Activated CD8-positive, alpha-beta memory T cell treated with anti-CD3 and anti-CD28 coated beads for 36 hours (primary cell): Measurements from ENCODE around the gene NTF4. TPM values are rescaled to one million over a fixed set of nuclear protein-coding genes. Genes with fewer than 3 reads are reported as not detected.
"Not testable (repeated sequence)": the region's sequence is repeated elsewhere in the genome, so short reads cannot be mapped to it uniquely, and the experiment has no call there.

ENCODE experiments used
- CTCF ChIA-PET: fragments of 350-600 bp; sonication (Branson Sonifier 250); formaldehyde crosslinking; loops from one replicate; lab custom pipeline; 2021; ENCODE audit warnings: antibody characterized with exemption; lab: Charles Lee
- POLR2A ChIA-PET: fragments of 350-600 bp; sonication (Branson Sonifier 250); formaldehyde crosslinking; loops from one replicate; lab custom pipeline; 2021; ENCODE audit warnings: antibody characterized with exemption; lab: Charles Lee
- total RNA-seq, 2 experiments: library from RNA; stranded (reverse); gene quantifications; one replicate each; pipeline ENCODE4 v1.2.3, GENCODE V29; 2021

Gene NTF4
- total RNA-seq, 2 experiments from 2014 or later: not detected

- POLR2A ChIA-PET: no interaction called here
- CTCF ChIA-PET: no interaction called here
Observed at GRCh38 chr19:49065905-49066512, 1.4 kb upstream of the NTF4 start.

- CTCF ChIA-PET: no interaction called here
- POLR2A ChIA-PET: no interaction called here
Observed at GRCh38 chr19:49064029-49064629, 489 bp downstream of the NTF4 start.

- CTCF ChIA-PET: no interaction called here
- POLR2A ChIA-PET: no interaction called here
Observed at GRCh38 chr19:49061445-49061844, 3.2 kb downstream of the NTF4 start.

GRCh38 chr19:49061000-49061399 lies 3.6 kb downstream of the NTF4 start:
- CTCF ChIA-PET: interaction anchor here (1.1 kb wide), 1 partner anchor 88 kb away, joined by 3 read pairs; no protein-coding TSS in a partner anchor
- POLR2A ChIA-PET: no interaction called here

- CTCF ChIA-PET: interaction anchor here (0.6 kb wide), 1 partner anchor 169 kb away, joined by 5 read pairs; no protein-coding TSS in a partner anchor
- POLR2A ChIA-PET: no interaction called here
Observed at GRCh38 chr19:49059053-49059452, 5.6 kb downstream of the NTF4 start.

- POLR2A ChIA-PET: no interaction called here
- CTCF ChIA-PET: interaction anchor here (1.2 kb wide), 1 partner anchor 65 kb away, joined by 3 read pairs; the partner anchor contains the start of gene RUVBL2
Observed at GRCh38 chr19:49058562-49058961, 6.1 kb downstream of the NTF4 start.

- CTCF ChIA-PET: interaction anchor here (1.2 kb wide), 1 partner anchor 64 kb away, joined by 3 read pairs; the partner anchor contains the start of gene RUVBL2
Observed at GRCh38 chr19:49057636-49058234, 6.9 kb downstream of the NTF4 start, which contains the start of gene CGB7. TSS of gene CGB7 (minus strand) at chr19:49057749. CDS start at chr19:49055375, 2,374 bp downstream.

GRCh38 chr19:49056902-49057596 lies 7.6 kb downstream of the NTF4 start:
- POLR2A ChIA-PET: interaction anchor here (0.5 kb wide), 1 partner anchor 39 kb away, joined by 3 read pairs; no protein-coding TSS in a partner anchor

More at GRCh38 chr19:49057636-49058234, 6.9 kb downstream of the NTF4 start, which contains the start of gene CGB7:
- POLR2A ChIA-PET: no interaction called here

GRCh38 chr19:49056101-49056901 lies 8.3 kb downstream of the NTF4 start:
- ChIA-PET POLR2A (interaction anchor here (0.5 to 0.6 kb wide), 2 partner anchors 38 to 39 kb away, joined by 3 to 4 read pairs; no protein-coding TSS in a partner anchor), CTCF (interaction anchor here (0.6 to 1.3 kb wide), 6 partner anchors 18 to 424 kb away, joined by 3 to 4 read pairs (median 3); partner anchors contain the start of gene RUVBL2)

More at GRCh38 chr19:49056902-49057596, 7.6 kb downstream of the NTF4 start:
- CTCF ChIA-PET: interaction anchor here (0.6 to 1.3 kb wide), 6 partner anchors 17 to 424 kb away, joined by 3 to 4 read pairs (median 3); partner anchors contain the start of gene RUVBL2

- CTCF ChIA-PET, POLR2A ChIA-PET: not testable (repeated sequence)
Observed at GRCh38 chr19:49050376-49051033, 14.1 kb downstream of the NTF4 start.

GRCh38 chr19:49049834-49050233 lies 14.8 kb downstream of the NTF4 start:
- CTCF ChIA-PET, POLR2A ChIA-PET: not testable (repeated sequence)

GRCh38 chr19:49049011-49049410 lies 15.6 kb downstream of the NTF4 start, which contains the start of gene CGB8:
TSS of gene CGB8 (minus strand) at chr19:49049111. CDS start at chr19:49048739, 372 bp downstream.
- POLR2A ChIA-PET, CTCF ChIA-PET: not testable (repeated sequence)

- POLR2A ChIA-PET, CTCF ChIA-PET: not testable (repeated sequence)
Observed at GRCh38 chr19:49043548-49043947, 21.1 kb downstream of the NTF4 start, which contains the start of gene CGB5. TSS of gene CGB5 (plus strand) at chr19:49043848. CDS start at chr19:49044210, 362 bp downstream.

GRCh38 chr19:49042666-49043065 lies 22.0 kb downstream of the NTF4 start:
- POLR2A ChIA-PET: not testable (repeated sequence)

GRCh38 chr19:49042177-49042576 lies 22.4 kb downstream of the NTF4 start:
- CTCF ChIA-PET: no interaction called here

More at GRCh38 chr19:49042666-49043065, 22.0 kb downstream of the NTF4 start:
- CTCF ChIA-PET: not testable (repeated sequence)

GRCh38 chr19:49039736-49040135 lies 24.9 kb downstream of the NTF4 start:
- POLR2A ChIA-PET, CTCF ChIA-PET: not testable (repeated sequence)

More at GRCh38 chr19:49042177-49042576, 22.4 kb downstream of the NTF4 start:
- POLR2A ChIA-PET: no interaction called here

GRCh38 chr19:49038557-49039276 lies 25.9 kb downstream of the NTF4 start:
- POLR2A ChIA-PET, CTCF ChIA-PET: not testable (repeated sequence)
